GM23338 (cell line): ENCODE results near the gene TMEM50A.

ENCODE experiments used
- CREB1 ChIP-seq: fragments of 250-450 bp; sonication (Bioruptor Pico); IDR thresholded peaks from 2 replicates; pipeline ENCODE4 v1.5.0; 2020; ENCODE audit warnings: low read depth, mild to moderate bottlenecking, moderate library complexity
- EZH2 ChIP-seq: fragments of 200-600 bp; sonication (generic); IDR thresholded peaks from one replicate; pipeline ENCODE4 v1.8.0; 2017; ENCODE audit warnings: antibody characterized with exemption, mild to moderate bottlenecking, low read depth; ENCODE audit not compliant: unreplicated experiment
- EZH2phosphoT487 ChIP-seq: fragments of 200-600 bp; sonication (generic); IDR thresholded peaks from one replicate; pipeline ENCODE4 v1.8.1; 2018; ENCODE audit warnings: antibody characterized with exemption; ENCODE audit not compliant: unreplicated experiment
- JUNB ChIP-seq: IDR thresholded peaks from one replicate; pipeline ENCODE4 v1.6.1; 2016; ENCODE audit warnings: antibody characterized with exemption; ENCODE audit not compliant: unreplicated experiment
- POLR2AphosphoS5 ChIP-seq: IDR thresholded peaks from 2 replicates; pipeline ENCODE4 v1.6.1; 2016; ENCODE audit warnings: antibody characterized with exemption, low read depth
- STAT1 ChIP-seq: IDR thresholded peaks from one replicate; pipeline ENCODE4 v1.6.1; 2016; ENCODE audit warnings: antibody characterized with exemption; ENCODE audit not compliant: unreplicated experiment
- ZNF114 ChIP-seq: fragments of 250-450 bp; sonication (Bioruptor Pico); IDR thresholded peaks from 2 replicates; pipeline ENCODE4 v1.5.0; 2020; ENCODE audit warnings: mild to moderate bottlenecking, moderate library complexity
- ZNF331 ChIP-seq: fragments of 250-450 bp; sonication (Bioruptor Pico); IDR thresholded peaks from 2 replicates; pipeline ENCODE4 v1.5.0; 2020; ENCODE audit warnings: low read depth, mild to moderate bottlenecking, moderate library complexity
- TF ChIP-seq, protein P1 (sequence below), 2 experiments: fragments of 200-600 bp in 1 of 2; sonication (generic) in 1 of 2; conservative IDR thresholded peaks; 2 replicates each; pipeline versions ENCODE4 v1.5.1 to v1.6.1; 2016 to 2017; ENCODE audit warnings: antibody characterized with exemption in 2 of 2, low read depth in 2 of 2, mild to moderate bottlenecking in 2 of 2, moderate library complexity in 1 of 2
- TF ChIP-seq, protein P2 (sequence below): IDR thresholded peaks from one replicate; pipeline ENCODE4 v1.6.1; 2018; ENCODE audit warnings: antibody characterized with exemption; ENCODE audit not compliant: unreplicated experiment
- TF ChIP-seq, protein P3 (sequence below): IDR thresholded peaks from 2 replicates; pipeline ENCODE4 v1.6.1; 2016; ENCODE audit warnings: antibody characterized with exemption

DNA sequence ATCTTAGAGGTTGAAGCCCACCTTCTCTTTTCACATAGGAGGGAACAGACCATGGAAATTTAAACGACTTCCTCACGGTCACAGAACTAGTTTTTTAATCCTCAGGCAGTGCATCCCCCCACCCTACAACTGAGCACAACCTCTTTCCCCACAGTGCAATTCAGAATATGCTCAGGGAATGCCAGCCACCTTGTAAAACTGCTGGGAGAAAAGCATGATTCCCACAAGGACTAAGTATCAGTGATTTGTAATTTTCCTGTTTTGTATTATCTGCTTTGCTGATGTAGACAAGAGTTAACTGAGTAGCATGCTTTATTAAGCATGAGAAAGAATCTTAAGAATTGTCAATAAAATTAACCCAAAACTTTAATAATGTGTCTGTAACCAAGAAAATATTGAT lies 23.8 kb downstream of the TMEM50A start:
- TF ChIP-seq, protein P1, sequence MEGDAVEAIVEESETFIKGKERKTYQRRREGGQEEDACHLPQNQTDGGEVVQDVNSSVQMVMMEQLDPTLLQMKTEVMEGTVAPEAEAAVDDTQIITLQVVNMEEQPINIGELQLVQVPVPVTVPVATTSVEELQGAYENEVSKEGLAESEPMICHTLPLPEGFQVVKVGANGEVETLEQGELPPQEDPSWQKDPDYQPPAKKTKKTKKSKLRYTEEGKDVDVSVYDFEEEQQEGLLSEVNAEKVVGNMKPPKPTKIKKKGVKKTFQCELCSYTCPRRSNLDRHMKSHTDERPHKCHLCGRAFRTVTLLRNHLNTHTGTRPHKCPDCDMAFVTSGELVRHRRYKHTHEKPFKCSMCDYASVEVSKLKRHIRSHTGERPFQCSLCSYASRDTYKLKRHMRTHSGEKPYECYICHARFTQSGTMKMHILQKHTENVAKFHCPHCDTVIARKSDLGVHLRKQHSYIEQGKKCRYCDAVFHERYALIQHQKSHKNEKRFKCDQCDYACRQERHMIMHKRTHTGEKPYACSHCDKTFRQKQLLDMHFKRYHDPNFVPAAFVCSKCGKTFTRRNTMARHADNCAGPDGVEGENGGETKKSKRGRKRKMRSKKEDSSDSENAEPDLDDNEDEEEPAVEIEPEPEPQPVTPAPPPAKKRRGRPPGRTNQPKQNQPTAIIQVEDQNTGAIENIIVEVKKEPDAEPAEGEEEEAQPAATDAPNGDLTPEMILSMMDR (conservative IDR thresholded peaks at IDR 0.05; ENCODE audit: low read depth in 2 of 2), result no peak
- TF ChIP-seq EZH2 (no peak), POLR2AphosphoS5 (no peak), EZH2phosphoT487 (no peak), JUNB (no peak), STAT1 (no peak), ZNF331 (CRISPR knock-in tag) (no peak), CREB1 (CRISPR knock-in tag) (no peak), ZNF114 (no peak)
- TF ChIP-seq, protein P2, sequence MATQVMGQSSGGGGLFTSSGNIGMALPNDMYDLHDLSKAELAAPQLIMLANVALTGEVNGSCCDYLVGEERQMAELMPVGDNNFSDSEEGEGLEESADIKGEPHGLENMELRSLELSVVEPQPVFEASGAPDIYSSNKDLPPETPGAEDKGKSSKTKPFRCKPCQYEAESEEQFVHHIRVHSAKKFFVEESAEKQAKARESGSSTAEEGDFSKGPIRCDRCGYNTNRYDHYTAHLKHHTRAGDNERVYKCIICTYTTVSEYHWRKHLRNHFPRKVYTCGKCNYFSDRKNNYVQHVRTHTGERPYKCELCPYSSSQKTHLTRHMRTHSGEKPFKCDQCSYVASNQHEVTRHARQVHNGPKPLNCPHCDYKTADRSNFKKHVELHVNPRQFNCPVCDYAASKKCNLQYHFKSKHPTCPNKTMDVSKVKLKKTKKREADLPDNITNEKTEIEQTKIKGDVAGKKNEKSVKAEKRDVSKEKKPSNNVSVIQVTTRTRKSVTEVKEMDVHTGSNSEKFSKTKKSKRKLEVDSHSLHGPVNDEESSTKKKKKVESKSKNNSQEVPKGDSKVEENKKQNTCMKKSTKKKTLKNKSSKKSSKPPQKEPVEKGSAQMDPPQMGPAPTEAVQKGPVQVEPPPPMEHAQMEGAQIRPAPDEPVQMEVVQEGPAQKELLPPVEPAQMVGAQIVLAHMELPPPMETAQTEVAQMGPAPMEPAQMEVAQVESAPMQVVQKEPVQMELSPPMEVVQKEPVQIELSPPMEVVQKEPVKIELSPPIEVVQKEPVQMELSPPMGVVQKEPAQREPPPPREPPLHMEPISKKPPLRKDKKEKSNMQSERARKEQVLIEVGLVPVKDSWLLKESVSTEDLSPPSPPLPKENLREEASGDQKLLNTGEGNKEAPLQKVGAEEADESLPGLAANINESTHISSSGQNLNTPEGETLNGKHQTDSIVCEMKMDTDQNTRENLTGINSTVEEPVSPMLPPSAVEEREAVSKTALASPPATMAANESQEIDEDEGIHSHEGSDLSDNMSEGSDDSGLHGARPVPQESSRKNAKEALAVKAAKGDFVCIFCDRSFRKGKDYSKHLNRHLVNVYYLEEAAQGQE, result no peak
- TF ChIP-seq, protein P3, sequence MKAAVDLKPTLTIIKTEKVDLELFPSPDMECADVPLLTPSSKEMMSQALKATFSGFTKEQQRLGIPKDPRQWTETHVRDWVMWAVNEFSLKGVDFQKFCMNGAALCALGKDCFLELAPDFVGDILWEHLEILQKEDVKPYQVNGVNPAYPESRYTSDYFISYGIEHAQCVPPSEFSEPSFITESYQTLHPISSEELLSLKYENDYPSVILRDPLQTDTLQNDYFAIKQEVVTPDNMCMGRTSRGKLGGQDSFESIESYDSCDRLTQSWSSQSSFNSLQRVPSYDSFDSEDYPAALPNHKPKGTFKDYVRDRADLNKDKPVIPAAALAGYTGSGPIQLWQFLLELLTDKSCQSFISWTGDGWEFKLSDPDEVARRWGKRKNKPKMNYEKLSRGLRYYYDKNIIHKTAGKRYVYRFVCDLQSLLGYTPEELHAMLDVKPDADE, result no peak
